IMR-90 (cell line): Measurements from ENCODE around the gene ZDHHC17. TPM values are rescaled to one million over a fixed set of nuclear protein-coding genes. Genes with fewer than 3 reads are reported as not detected.
A peak's percentile ranks its signal among the peaks of the same experiment; 100 is the strongest.

Experiments used
- ATAC-seq: fragments of 200-7000 bp; cut with Tn5 transposase; 2 replicates; pipeline ENCODE4 v1.9.1; 2020; ENCODE audit warnings: low read depth, mild to moderate bottlenecking, moderate library complexity
- BruUV-seq: library from RNA; stranded (reverse); fragments of 400-500 nt; replicated peaks from 2 replicates; lab custom pipeline; 2021; lab: Mats Ljungman, UMichigan
- CTCF ChIA-PET: fragments of 300-600 bp; formaldehyde crosslinking; extraction: SDS; loops from one replicate; lab custom pipeline; 2021; ENCODE audit warnings: antibody characterized with exemption; lab: Yijun Ruan, JAX
- POLR2A ChIA-PET: fragments of 300-600 bp; sonication (Branson Sonifier 250); formaldehyde crosslinking; loops from one replicate; lab custom pipeline; 2022; ENCODE audit warnings: antibody characterized with exemption; ENCODE audit not compliant: unreplicated experiment; lab: Charles Lee
- DNase-seq: peaks from one replicate; pipeline ENCODE4 v3.0.0; 2013
- H2AFZ ChIP-seq: replicated peaks from 2 replicates; pipeline ENCODE3; 2013; ENCODE audit warnings: low read length, mild to moderate bottlenecking; ENCODE audit not compliant: poor library complexity
- H2AK5ac ChIP-seq: 2 replicates; pipeline ENCODE4 v1.6.1; 2013; ENCODE audit warnings: low read depth, low read length, inconsistent platforms
- H2AK9ac ChIP-seq: replicated peaks from 2 replicates; pipeline ENCODE3; 2013; ENCODE audit warnings: mild to moderate bottlenecking, low read depth, low read length, moderate library complexity; ENCODE audit not compliant: poor library complexity
- H2BK120ac ChIP-seq: 2 replicates; pipeline ENCODE4 v1.6.1; 2013; ENCODE audit warnings: low read depth, low read length, inconsistent platforms
- H2BK15ac ChIP-seq: 3 replicates; pipeline ENCODE4 v1.6.1; 2013; ENCODE audit warnings: low read depth, low read length, inconsistent platforms
- H2BK20ac ChIP-seq: 2 replicates; pipeline ENCODE4 v1.6.1; 2013; ENCODE audit warnings: low read depth, mild to moderate bottlenecking, inconsistent platforms, low read length, moderate library complexity
- H2BK5ac ChIP-seq: 2 replicates; pipeline ENCODE4 v1.6.1; 2013; ENCODE audit warnings: mild to moderate bottlenecking, low read depth, low read length, inconsistent platforms; ENCODE audit not compliant: poor library complexity, severe bottlenecking
- H3K14ac ChIP-seq: replicated peaks from 2 replicates; pipeline ENCODE4 v1.6.1; 2013; ENCODE audit warnings: low read depth, low read length, inconsistent platforms
- H3K18ac ChIP-seq: 2 replicates; pipeline ENCODE4 v1.6.1; 2013; ENCODE audit warnings: low read depth, low read length, control low read depth
- H3K23ac ChIP-seq: 2 replicates; pipeline ENCODE4 v1.6.1; 2013; ENCODE audit warnings: low read depth, low read length, inconsistent platforms
- H3K27ac ChIP-seq: 2 replicates; pipeline ENCODE4 v1.5.1; 2013; ENCODE audit warnings: mild to moderate bottlenecking, control low read depth, low read length; ENCODE audit not compliant: insufficient read depth
- H3K27me3 ChIP-seq: 2 replicates; pipeline ENCODE4 v1.6.1; 2013; ENCODE audit warnings: low read length; ENCODE audit not compliant: control insufficient read depth, insufficient read depth
- H3K36me3 ChIP-seq: 2 replicates; pipeline ENCODE4 v1.6.1; 2013; ENCODE audit warnings: low read length, mixed read lengths; ENCODE audit not compliant: control insufficient read depth, insufficient read depth
- H3K4ac ChIP-seq: 2 replicates; pipeline ENCODE4 v1.6.1; 2013; ENCODE audit warnings: low read depth, low read length, inconsistent platforms
- H3K4me1 ChIP-seq: 2 replicates; pipeline ENCODE4 v1.6.1; 2013; ENCODE audit warnings: low read length, mixed read lengths; ENCODE audit not compliant: control insufficient read depth, insufficient read depth
- H3K4me2 ChIP-seq: 2 replicates; pipeline ENCODE4 v1.6.1; 2013; ENCODE audit warnings: low read depth, mild to moderate bottlenecking, control low read depth, low read length, moderate library complexity
- H3K4me3 ChIP-seq: 2 replicates; pipeline ENCODE4 v1.5.1; 2013; ENCODE audit warnings: low read depth, mild to moderate bottlenecking, control low read depth, low read length, moderate library complexity; ENCODE audit not compliant: insufficient read depth
- H3K56ac ChIP-seq: 2 replicates; pipeline ENCODE4 v1.6.1; 2013; ENCODE audit warnings: low read length, inconsistent platforms; ENCODE audit not compliant: insufficient read depth; ENCODE audit errors: extremely low read depth
- H3K79me1 ChIP-seq, 2 experiments: 2 replicates each; pipeline ENCODE4 v1.6.1; 2013; ENCODE audit warnings: low read length in 2 of 2, inconsistent platforms in 1 of 2, low read depth in 1 of 2
- H3K9ac ChIP-seq: 2 replicates; pipeline ENCODE4 v1.6.1; 2013; ENCODE audit warnings: low read depth, low read length, control low read depth
- H3K9me1 ChIP-seq: 2 replicates; pipeline ENCODE4 v1.6.1; 2013; ENCODE audit warnings: low read length, inconsistent platforms; ENCODE audit not compliant: insufficient read depth
- H3K9me3 ChIP-seq: 2 replicates; pipeline ENCODE4 v1.6.1; 2013; ENCODE audit warnings: low read length; ENCODE audit not compliant: control insufficient read depth, insufficient read depth
- H4K20me1 ChIP-seq: 2 replicates; pipeline ENCODE4 v1.6.1; 2013; ENCODE audit warnings: low read length, inconsistent platforms; ENCODE audit not compliant: insufficient read depth
- H4K5ac ChIP-seq: 2 replicates; pipeline ENCODE4 v1.6.1; 2013; ENCODE audit warnings: mild to moderate bottlenecking, low read depth, low read length, control low read depth
- H4K8ac ChIP-seq, 2 experiments: 2 replicates each; pipeline ENCODE4 v1.6.1; 2013; ENCODE audit warnings: low read depth in 2 of 2, low read length in 2 of 2, control low read depth in 1 of 2, inconsistent platforms in 1 of 2
- H4K91ac ChIP-seq: 2 replicates; pipeline ENCODE4 v1.6.1; 2013; ENCODE audit warnings: low read depth, low read length, inconsistent platforms; ENCODE audit not compliant: insufficient read depth
- BHLHE40 ChIP-seq: fragments of 150-350 bp; IDR thresholded peaks from 2 replicates; pipeline ENCODE4 v1.6.1; 2016; ENCODE audit warnings: mild to moderate bottlenecking, low read depth, low read length
- CEBPB ChIP-seq: IDR thresholded peaks from 2 replicates; pipeline ENCODE4 v1.6.1; 2012; ENCODE audit warnings: low read depth, low read length, improper control_type of control experiment
- CHD1 ChIP-seq: IDR thresholded peaks from 2 replicates; pipeline ENCODE4 v1.6.1; 2012; ENCODE audit warnings: low read depth, low read length, improper control_type of control experiment
- CTCF ChIP-seq: conservative IDR thresholded peaks from 2 replicates; pipeline ENCODE4 v1.5.1; 2012; ENCODE audit warnings: mild to moderate bottlenecking, low read depth, low read length, improper control_type of control experiment
- ELK1 ChIP-seq: fragments of 150-350 bp; IDR thresholded peaks from 2 replicates; pipeline ENCODE4 v1.6.1; 2016; ENCODE audit warnings: low read depth, mild to moderate bottlenecking, low read length, moderate library complexity, borderline replicate concordance
- FOS ChIP-seq: fragments of 150-350 bp; IDR thresholded peaks from 2 replicates; pipeline ENCODE4 v1.6.1; 2016; ENCODE audit warnings: low read depth, low read length
- MAFK ChIP-seq: IDR thresholded peaks from 2 replicates; pipeline ENCODE4 v1.6.1; 2012; ENCODE audit warnings: low read depth, low read length, improper control_type of control experiment
- MAZ ChIP-seq: IDR thresholded peaks from 2 replicates; pipeline ENCODE4 v1.6.1; 2012; ENCODE audit warnings: low read depth, mild to moderate bottlenecking, low read length, improper control_type of control experiment, moderate library complexity, borderline replicate concordance
- MXI1 ChIP-seq: IDR thresholded peaks from 2 replicates; pipeline ENCODE4 v1.6.1; 2012; ENCODE audit warnings: low read depth, mild to moderate bottlenecking, low read length, moderate library complexity, borderline replicate concordance
- RAD21 ChIP-seq: IDR thresholded peaks from 2 replicates; pipeline ENCODE4 v1.6.1; 2012; ENCODE audit warnings: low read length, improper control_type of control experiment
- RCOR1 ChIP-seq: IDR thresholded peaks from 2 replicates; pipeline ENCODE4 v1.6.1; 2012; ENCODE audit warnings: mild to moderate bottlenecking, low read length, improper control_type of control experiment; ENCODE audit not compliant: insufficient replicate concordance
- RFX5 ChIP-seq: IDR thresholded peaks from 2 replicates; pipeline ENCODE4 v1.8.0; 2012; ENCODE audit warnings: low read depth, mild to moderate bottlenecking, low read length, moderate library complexity
- SMC3 ChIP-seq: fragments of 150-350 bp; IDR thresholded peaks from 2 replicates; pipeline ENCODE4 v1.6.1; 2016; ENCODE audit warnings: low read depth, mild to moderate bottlenecking, antibody characterized with exemption, low read length, moderate library complexity
- USF2 ChIP-seq: fragments of 150-350 bp; IDR thresholded peaks from 2 replicates; pipeline ENCODE4 v1.6.1; 2017; ENCODE audit warnings: mild to moderate bottlenecking, antibody characterized with exemption, low read length, low read depth
- WGBS, 2 experiments: methylation state at CpG; one replicate each; pipeline versions ENCODE4 v1.1.5 to v1.1.7; 2013; ENCODE audit warnings: missing lambda C conversion rate in 2 of 2; ENCODE audit not compliant: insufficient read length in 1 of 2; ENCODE audit errors: extremely low coverage in 2 of 2; 5-methylcytosine and 5-hydroxymethylcytosine counted together
- dilution Hi-C: fragments of 300-500 bp; cut with HindIII; formaldehyde crosslinking; loops from one replicate; pipeline ENCODE4 v1.14.3; 2018; ENCODE audit warnings: low sequenced_read_pairs; ENCODE audit not compliant: unreplicated experiment
- in situ Hi-C: fragments of 300-500 bp; cut with MboI; formaldehyde crosslinking; loops from 3 replicates; pipeline ENCODE4 v1.14.3; 2019; ENCODE audit warnings: low sequenced_read_pairs, inconsistent platforms, mixed read lengths
- intact Hi-C: fragments of 100-400 bp; cut with micrococcal nuclease; formaldehyde crosslinking; loops from 2 replicates; pipeline ENCODE4 v1.10.0; 2022
- polyA plus RNA-seq, 3 experiments: library from polyadenylated mRNA; depleted of rRNA; stranded (reverse); fragments of >200 nt; gene quantifications; 2 replicates each; pipeline ENCODE4 v1.2.3, GENCODE V29; 2012; ENCODE audit warnings: low replicate concordance in 1 of 3
- total RNA-seq: library from RNA; depleted of rRNA; stranded (reverse); fragments of >200 nt; gene quantifications from 2 replicates; pipeline ENCODE4 v1.2.3, GENCODE V29; 2012

The ZDHHC17 gene
- total and polyA plus RNA-seq, 2 of the 4 experiments (the other 2 are of a cell fraction) = 23.3 to 125 TPM

- Histone ChIP-seq H2AK5ac (no peak overlapping the region), H3K56ac (no peak overlapping the region), H2BK5ac (no peak overlapping the region), H2BK20ac (peak overlapping the region; percentile 73; the same call in 1 of the 2 replicates), H4K8ac (no peak overlapping the region), H2BK120ac (peak overlapping the region; percentile 38; the same call in 1 of the 2 replicates), H2AK9ac (no peak overlapping the region), H3K36me3 (peaks cover 8% of the 10 kb centered on the region), H3K18ac (peak overlapping the region; percentile 25; the same call in 1 of the 2 replicates), H3K9ac (no peak overlapping the region), H3K4me2 (no peak overlapping the region), H3K27ac (0 out of 2 replicates have a peak overlapping the region, but pooled peaks have one; percentile 13), H3K4ac (peak overlapping the region; percentile 63; the same call in 1 of the 2 replicates), H4K5ac (no peak overlapping the region), H3K4me1 (peaks cover 17% of the 10 kb centered on the region), H3K4me3 (no peak overlapping the region), H3K9me1 (peaks cover 15% of the 10 kb centered on the region; the same call in 1 of the 2 replicates), H3K79me1 (peaks cover 30 to 71% of the 10 kb centered on the region in 2 experiments), H4K91ac (0 out of 2 replicates have a peak overlapping the region, but pooled peaks have one; percentile 31), H3K9me3 (no peaks in the 10 kb centered on the region), H2AFZ (no peak overlapping the region), H3K23ac (no peak overlapping the region), H3K27me3 (no peaks in the 10 kb centered on the region), H2BK15ac (no peak overlapping the region), H4K20me1 (peaks cover 15% of the 10 kb centered on the region), H3K14ac (no peak overlapping the region; the same call in 1 of the 2 replicates)
- no TSS peak for BruUV-seq
- in situ Hi-C loops = no loop called here
- TF ChIP-seq FOS (no peak), RAD21 (no peak), MAFK (no peak), MXI1 (no peak), USF2 (no peak), CEBPB (no peak), SMC3 (no peak), CTCF (no peak), MAZ (no peak), BHLHE40 (no peak), CHD1 (no peak), RCOR1 (no peak), ELK1 (no peak), RFX5 (no peak)
- CTCF ChIA-PET = interaction anchor here (0.6 to 1.0 kb wide), 2 partner anchors 12 to 104 kb away, joined by 3 read pairs; no protein-coding TSS in a partner anchor
- dilution Hi-C loops = no loop called here
- DNase-seq = no peak
- ATAC-seq = no peak
- POLR2A ChIA-PET = interaction anchor here (1.9 kb wide), 1 partner anchor 13 kb away, joined by 6 read pairs; the partner anchor contains the start of gene CSRP2
- intact Hi-C loops = no loop called here
- WGBS, 2 experiments = 87% methylated on average over 5 of the region's 8 CpGs; no CpG with 5 or more reads in 1 of the 2 experiments
These were observed 102.2 kb downstream of the ZDHHC17 start for GRCh38 chr12:76866151-76866567.
